Measurements from ENCODE around the gene UBAP1L. TPM values are rescaled to one million over a fixed set of nuclear protein-coding genes. Genes with fewer than 3 reads are reported as not detected.
A peak's percentile ranks its signal among the peaks of the same experiment; 100 is the strongest.

The UBAP1L gene
- total and polyA plus RNA-seq, 8 donors: 1.5 to 11.4 (median 2.6) TPM

- Histone ChIP-seq H3K27me3 (no peaks in the 10 kb centered on the region), H3K4me1 (no peaks in the 10 kb centered on the region), H3K4me3 (no peak overlapping the region), H3K27ac (no peak overlapping the region), H3K9me3 (no peaks in the 10 kb centered on the region), H3K36me3 (no peaks in the 10 kb centered on the region)
- FAIRE-seq (no peak), ATAC-seq (peak in 3 of 4 donors; percentile 7 to 56 (median 17)), DNase-seq (no peak)
- no peak for TF ChIP-seq CTCF (IDR thresholded peaks at IDR 0.05)
- 67 to 77% methylated on average over 8 of the region's 8 CpGs for WGBS, 2 donors
- intact Hi-C loops (cut with DNase I): loop anchor here in 1 of 3 donors (10.0 kb wide), 1 partner anchor 218 kb away; no protein-coding TSS in a partner anchor
Observed at GRCh38 chr15:65056868-65057548, 58.0 kb downstream of the UBAP1L start.

GRCh38 chr15:65056106-65056505 is 58.9 kb downstream of the UBAP1L start:
- no peak for ATAC-seq
- Histone ChIP-seq H3K27me3 (no peaks in the 10 kb centered on the region), H3K4me3 (no peak overlapping the region), H3K9me3 (no peaks in the 10 kb centered on the region), H3K27ac (no peak overlapping the region), H3K36me3 (no peaks in the 10 kb centered on the region), H3K4me1 (no peaks in the 10 kb centered on the region)
- TF ChIP-seq CTCF (IDR thresholded peaks at IDR 0.05): no peak
- FAIRE-seq: no peak
- intact Hi-C loops (cut with DNase I): loop anchor here in 1 of 3 donors (10.0 kb wide), 1 partner anchor 219 kb away; no protein-coding TSS in a partner anchor
- 77 to 78% methylated on average over 9 of the region's 9 CpGs for WGBS, 2 donors
- no peak for DNase-seq

DNA sequence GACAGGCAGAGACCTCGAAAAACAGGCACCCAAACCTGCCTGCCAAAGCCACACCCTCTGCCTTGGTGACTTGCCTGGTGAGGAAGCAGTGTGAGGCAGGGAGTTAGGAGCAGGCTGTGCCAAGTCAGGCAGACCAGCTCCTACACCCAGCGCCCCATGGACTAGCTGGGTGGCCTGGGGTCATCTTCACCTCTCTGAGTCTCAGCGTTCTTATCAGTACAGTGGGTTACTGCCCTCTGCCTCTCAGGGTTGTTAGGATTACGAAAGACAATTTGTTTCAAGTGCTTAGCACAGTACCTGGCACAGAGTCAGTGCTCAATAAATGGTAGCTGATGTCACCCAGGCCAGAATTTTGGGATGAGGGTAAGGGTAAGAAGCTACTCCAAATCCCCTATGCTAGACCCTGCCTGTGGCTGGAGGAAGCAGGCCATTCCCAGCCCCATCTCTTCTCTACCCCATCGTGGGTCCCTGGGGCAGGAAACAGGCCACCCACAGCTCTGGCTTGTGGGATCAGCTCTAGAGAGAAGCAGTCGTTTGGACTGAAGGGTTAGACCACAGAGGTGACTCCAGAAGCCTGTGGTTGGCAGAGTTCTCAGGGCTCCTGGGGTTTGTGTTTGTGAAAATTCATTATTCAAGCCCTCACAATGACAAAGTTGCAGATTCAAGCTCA is 59.7 kb downstream of the UBAP1L start:
- 62 to 63% methylated on average over 6 of the region's 6 CpGs for WGBS, 2 donors
- DNase-seq (no peak), ATAC-seq (peak in 3 of 4 donors; percentile 9 to 32 (median 10))

DNA sequence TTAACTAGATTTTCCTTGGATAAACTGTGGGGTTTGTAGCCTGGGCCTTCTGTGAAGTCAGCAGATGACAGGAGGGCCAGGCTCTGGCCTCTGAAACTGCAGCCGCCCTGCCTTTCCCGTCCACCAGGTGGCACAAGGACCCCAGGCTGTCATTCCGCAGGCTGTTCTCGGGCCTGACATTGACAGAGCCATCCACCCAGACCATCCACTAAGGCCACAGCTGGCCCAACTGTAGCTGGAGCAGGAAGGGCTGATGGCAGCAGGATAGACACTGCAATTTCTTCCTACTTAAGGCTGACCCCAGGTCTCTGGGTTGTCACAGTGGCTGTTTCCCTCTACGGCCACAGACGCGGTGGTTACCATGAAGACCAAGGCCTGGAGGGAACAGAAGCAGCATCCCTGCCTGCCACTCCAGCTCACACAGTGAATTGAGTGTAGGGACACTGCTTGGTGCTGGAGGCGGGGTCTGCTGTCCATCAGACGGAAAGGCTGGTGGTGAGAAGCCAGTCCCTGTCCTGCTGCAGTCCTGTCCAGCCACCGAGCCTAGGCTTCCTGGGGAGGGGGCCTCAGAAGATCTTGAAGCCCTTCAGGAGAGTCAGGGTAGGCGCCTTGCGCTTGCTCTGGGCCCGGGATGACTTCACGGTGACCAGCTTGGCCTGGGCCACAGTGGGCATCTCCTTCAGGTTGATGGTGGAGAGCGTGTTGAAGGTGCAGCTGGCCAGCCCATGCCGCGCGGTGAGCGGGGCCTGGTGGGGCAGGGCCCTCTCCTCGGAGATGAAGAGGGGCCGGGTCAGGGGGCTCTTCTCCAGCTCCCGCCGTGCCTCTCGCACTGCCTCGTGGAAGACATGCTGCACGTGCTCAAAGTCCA is 60.4 kb downstream of the UBAP1L start:
- peak in 5 of 6 donors; percentile 51 to 90 (median 79) for DNase-seq
- Histone ChIP-seq H3K4me3 (no peak overlapping the region), H3K27ac (no peak overlapping the region), H3K36me3 (no peaks in the 10 kb centered on the region), H3K27me3 (no peaks in the 10 kb centered on the region), H3K4me1 (no peaks in the 10 kb centered on the region), H3K9me3 (no peaks in the 10 kb centered on the region)
- 63 to 73% methylated on average over 26 of the region's 26 CpGs for WGBS, 2 donors
- intact Hi-C loops (cut with DNase I): loop anchor here in 1 of 3 donors (10.0 kb wide), 1 partner anchor 220 kb away; no protein-coding TSS in a partner anchor
- TF ChIP-seq CTCF (IDR thresholded peaks at IDR 0.05): peak; percentile 76 to 81 (median 78)
- peak; percentile 73 to 91 (median 87) for ATAC-seq
- FAIRE-seq: no peak

More for the DNA sequence above, 59.7 kb downstream of the UBAP1L start:
- H3K27ac ChIP-seq: no peak overlapping the region
- no peaks in the 10 kb centered on the region for H3K9me3 ChIP-seq
- H3K27me3 ChIP-seq: no peaks in the 10 kb centered on the region
- H3K36me3 ChIP-seq: no peaks in the 10 kb centered on the region
- H3K4me1 ChIP-seq: no peaks in the 10 kb centered on the region
- TF ChIP-seq CTCF (IDR thresholded peaks at IDR 0.05): no peak
- H3K4me3 ChIP-seq: no peak overlapping the region
- intact Hi-C loops (cut with DNase I): loop anchor here in 1 of 3 donors (10.0 kb wide), 1 partner anchor 219 kb away; no protein-coding TSS in a partner anchor
- no peak for FAIRE-seq
